ENCODE results near the gene EEF1B2. TPM values are rescaled to one million over a fixed set of nuclear protein-coding genes. Genes with fewer than 3 reads are reported as not detected.
"Not testable (repeated sequence)": the region's sequence is repeated elsewhere in the genome, so short reads cannot be mapped to it uniquely, and the experiment has no call there.

Gene EEF1B2
- total RNA-seq (2014; rRNA removed; shearing (Covaris generic)) = 567 and 666 TPM in 2 replicates

DNA sequence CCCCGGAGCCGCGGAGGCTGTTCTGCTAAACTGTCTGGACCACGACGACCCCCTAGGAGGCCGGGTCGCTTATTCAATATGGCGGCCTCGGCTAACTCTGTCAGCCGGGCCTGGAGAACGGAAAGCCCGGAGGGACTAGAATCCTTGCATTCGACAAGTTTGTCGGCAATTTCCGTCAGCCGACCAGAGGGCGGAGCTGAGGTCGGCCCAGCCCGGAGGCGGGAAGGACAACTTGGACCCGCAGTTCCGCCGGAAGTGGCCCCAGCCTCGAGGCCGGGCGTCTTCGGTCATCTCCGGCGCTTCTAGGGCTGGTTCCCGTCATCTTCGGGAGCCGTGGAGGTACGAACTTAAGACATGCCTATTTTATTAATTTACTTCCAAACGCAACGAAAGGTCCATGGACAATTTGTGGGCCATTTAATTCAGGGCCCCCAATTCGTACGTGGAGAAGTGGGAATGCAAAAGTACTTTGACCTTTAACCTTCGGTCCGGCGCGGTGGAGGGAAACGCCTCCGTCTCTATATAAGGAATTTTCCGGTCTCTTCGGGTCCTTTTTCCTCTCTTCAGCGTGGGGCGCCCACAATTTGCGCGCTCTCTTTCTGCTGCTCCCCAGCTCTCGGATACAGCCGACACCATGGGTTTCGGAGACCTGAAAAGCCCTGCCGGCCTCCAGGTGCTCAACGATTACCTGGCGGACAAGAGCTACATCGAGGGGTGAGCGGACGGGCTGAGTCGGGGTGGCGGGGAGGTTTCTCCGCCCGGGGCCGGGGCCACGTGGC, at the start of gene EEF1B2, which contains the start of gene NDUFS1:
EEF1B2 (plus strand) TSS at position 550 of the 779 bp plus-strand sequence; CDS start at position 635, 85 bp downstream.
NDUFS1 (minus strand) TSS at position 99 of the 779 bp plus-strand sequence. CDS start 5,766 bp downstream, outside the sequence.
- DNase-seq (ENCODE audit: low spot score) = peak; percentile 97

DNA sequence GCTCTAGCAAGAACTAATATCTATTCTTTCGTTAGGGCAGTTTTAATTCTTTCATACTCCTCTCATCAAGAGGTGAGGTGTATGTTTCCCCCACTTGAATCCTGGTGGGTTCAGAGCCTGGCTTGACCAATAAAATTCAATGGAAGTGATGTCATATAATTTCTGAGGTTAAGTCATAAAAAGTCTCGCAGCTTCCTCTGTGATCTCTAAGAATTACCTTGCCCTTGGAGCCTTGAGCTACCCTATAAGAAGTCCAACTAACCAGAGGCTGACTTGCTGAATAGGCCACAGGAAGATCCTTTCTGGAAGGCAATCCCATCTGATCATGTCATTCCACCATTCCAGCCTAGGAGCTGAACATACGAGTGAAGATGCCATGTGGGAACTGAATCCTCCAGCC, 47.6 kb upstream of the EEF1B2 start:
- DNase-seq (ENCODE audit: low spot score) = no peak

DNA sequence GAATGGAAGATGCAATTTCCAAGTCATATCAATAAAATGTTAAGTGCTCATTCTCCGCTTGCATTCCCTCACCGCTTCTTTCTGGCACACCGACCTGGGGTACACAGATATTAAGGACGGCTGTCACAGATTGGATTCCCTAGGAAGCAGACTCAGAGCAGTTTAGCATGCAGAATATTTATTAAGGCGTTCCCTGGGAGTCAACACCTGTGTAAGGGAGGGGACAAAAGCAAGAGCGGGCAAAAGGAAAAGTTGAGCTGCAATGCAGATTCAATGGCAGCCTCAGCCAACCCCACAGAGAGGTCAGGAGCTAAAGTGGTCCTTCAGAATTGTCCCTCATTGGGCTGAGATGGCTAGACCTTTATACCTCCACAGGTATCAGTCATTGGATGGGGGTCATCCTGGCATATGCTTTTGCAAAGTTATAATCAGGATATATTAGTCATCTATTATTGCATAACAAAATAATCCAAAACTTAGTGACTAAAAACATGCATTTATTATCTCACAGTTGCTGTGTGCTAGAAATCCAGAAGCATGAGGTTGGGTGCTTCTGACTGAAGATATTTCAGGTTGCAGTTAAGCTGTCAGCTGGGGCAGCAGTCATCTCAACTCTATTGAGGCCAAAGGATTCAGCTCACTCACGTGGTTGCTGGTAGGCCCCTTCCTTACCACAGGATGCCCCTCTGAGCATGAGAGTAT, 46.7 kb upstream of the EEF1B2 start:
- no peak for DNase-seq (ENCODE audit: low spot score)

DNA sequence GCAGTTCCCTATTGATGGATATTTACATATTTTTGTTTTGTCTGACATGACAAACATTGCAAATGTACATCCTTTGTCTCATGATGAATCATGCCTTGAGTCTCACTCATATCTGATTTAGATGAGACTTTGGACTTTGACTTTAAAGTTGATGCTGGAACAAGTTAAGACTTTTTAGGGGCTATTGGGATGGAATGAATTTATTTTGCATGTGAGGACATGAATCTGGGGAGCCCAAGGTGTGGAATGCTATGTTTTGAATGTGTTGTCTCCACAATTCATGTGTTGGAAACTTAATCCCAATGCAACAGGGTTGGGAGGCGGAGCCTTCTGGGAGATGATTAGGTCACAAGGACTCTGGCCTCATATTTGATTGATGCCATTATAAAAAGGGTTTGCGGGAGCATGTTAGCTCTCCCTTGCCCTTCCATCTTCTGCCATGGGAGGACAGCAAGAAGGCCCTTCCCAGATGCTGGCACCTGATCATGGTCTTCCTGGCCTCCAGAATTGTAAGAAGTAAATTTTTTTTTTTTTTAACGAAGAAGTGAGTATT, 44.6 kb upstream of the EEF1B2 start:
- no peak for DNase-seq (ENCODE audit: low spot score)

DNA sequence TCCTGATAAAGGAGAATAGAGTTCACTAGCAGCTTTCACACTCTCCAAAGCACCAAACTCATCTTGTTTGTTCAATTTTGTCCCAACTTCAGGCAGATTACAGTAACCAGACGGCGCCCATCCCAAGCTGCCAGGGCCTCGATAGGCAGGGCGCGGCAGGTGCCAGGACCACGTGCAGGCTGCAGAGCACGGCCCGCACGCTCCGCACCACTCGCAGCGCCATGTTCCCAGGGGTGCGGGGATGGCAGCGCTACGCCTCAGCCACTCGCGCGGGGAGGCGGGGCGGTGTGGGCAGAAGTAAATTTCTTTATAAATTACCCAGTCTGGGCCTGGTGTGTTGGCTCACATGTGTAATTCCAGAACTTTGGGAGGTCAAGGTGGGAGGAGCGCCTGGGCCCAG, 43.4 kb upstream of the EEF1B2 start:
- DNase-seq (ENCODE audit: low spot score) = no peak

DNA sequence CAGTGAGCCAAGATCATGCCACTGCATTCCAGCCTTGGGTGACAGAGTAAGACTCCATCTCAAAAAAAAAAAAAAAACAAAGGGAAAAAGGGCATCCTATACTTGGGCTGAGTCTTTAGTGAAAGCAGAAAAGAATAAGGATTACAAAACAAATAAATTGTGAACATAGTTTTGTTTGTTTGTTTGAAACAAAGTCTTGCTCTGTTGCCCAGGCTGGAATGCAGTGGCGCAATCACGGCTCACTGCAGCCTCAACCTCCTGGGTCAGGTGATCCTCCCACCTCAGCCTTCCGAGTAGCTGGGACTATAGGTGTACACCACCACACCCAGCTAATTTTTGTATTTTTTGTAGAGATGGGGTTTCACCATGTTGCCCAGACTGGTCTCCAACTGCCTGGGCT, 37.1 kb upstream of the EEF1B2 start:
- DNase-seq (ENCODE audit: low spot score) = not testable (repeated sequence)

DNA sequence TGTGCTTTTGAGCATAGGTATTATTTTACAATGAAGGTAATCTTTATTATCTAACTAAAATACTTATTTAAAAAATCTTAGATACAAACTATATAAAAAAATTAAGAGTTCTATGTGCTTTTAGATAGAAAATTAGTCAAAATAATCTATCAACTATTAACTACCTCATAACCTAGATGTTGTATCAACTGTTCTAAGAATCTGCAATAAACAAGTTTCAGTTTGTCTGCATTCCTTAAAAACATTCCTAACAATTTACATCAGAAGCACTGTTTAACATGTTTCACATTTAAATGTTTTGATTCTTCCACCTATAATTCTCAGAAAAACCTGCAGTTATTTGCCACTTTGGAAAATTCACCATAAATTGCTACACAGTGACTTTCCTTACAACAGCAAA, 33.8 kb upstream of the EEF1B2 start:
- DNase-seq (ENCODE audit: low spot score) = no peak

DNA sequence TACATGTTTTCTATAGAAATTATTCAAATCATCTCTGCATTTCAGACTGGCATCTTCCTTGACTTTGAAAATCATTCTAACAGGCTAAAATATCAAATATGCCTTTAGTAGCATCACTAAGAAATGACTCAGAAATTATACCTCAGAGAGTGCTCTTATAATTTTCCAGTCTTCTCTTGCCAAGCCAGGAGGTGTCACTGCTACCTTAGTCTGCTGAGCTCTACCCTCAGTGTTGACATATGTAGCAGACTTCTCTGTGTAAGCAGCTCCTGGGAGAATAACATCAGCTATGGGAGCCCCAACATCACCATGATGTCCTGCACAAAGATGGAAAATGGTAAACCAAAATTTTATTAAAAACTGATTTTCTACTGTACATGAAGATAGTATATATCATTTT, 32.0 kb upstream of the EEF1B2 start:
- no peak for DNase-seq (ENCODE audit: low spot score)

DNA sequence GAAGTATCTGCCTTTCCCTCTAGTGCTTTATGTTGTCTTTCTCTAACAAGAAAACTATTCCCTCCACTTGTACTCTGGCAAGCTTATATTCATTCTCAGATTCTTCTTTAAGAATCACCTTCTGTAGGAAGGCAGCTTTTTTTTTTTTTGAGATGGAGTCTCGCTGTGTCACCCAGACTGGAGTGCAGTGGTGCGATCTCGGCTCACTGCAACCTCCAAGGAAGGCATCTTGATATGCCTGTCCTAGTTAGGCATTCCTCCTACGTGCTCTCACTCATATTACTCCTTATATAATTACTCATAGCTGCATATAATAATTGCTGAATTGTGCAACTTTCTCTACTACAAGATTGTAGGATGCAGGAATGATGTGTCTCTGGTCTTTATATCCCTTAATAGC, 16.2 kb upstream of the EEF1B2 start:
- no peak for DNase-seq (ENCODE audit: low spot score)

DNA sequence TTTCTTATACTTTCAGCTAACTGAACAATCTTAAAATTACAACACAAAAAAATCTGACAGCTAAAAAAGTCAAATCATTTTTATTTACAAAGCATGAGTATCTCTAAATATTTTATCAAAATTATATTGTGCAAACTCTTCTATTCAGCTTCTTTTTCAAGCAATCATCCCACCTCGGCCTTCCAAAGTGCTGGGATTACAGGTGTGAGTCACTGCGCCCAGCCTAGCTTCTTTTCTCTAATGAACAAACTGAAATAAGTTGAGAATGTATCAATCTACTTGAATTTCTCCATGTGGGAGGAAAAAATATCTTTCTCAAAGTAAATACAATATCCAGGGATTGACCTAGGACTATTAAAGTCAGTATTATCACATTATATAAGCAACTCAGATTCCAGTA, 15.3 kb upstream of the EEF1B2 start:
- no peak for DNase-seq (ENCODE audit: low spot score)

DNA sequence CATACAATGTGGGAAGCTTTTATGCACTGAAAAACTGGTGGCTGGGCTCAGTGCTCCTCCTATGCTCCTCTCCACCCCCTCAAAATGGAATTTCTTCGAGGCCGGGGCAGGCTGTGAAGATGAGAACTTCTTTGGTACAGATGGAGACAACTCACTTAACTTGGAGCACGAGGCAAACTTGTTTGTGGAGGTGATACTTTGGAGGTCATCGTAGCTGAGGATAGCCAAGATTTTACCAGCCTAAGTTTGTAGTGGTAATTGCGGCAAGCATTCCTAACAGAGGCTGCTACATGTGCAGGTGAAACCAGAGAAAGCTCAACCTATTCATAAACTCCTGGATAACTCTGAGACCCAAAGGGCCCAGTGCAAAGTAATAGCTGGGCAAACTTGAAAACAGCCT, 14.0 kb upstream of the EEF1B2 start:
- DNase-seq (ENCODE audit: low spot score) = no peak

DNA sequence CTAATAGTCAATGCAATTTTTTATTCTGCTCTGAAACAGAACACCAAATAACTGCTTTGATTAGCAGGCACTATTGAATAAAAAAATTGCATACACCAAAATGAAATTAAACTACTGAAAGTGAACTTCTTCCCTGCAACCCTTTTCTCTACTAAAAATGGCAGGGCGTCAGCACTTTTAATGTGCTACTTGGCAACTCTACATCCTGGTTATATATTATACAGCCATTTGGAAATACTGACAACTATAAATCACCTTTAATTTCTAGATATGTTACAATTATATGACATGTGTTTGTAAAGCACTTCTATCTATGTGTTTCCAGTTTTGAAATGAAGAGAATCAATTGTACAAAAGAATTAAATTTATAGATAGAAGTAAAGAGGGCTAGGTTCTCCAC, 10.4 kb upstream of the EEF1B2 start:
- no peak for DNase-seq (ENCODE audit: low spot score)

DNA sequence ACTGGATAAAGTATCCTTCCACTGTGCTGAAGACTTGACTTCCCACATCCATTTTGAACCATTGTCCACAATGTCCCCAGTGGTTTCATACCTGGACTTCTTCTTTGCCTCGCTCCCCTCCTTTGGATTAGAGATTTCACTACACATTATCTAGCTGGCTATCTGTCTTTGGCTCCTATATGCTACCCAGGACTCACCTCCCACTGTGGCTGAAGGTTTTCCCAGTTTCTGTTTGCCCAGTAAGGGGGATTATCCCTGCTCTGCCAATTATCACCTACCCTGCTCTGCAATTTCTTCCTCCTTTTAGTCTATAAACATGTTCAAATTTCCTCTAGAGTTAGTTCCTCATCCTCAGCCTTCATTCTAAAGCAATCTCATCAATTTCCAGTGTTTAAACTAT, 9.5 kb upstream of the EEF1B2 start:
- no peak for DNase-seq (ENCODE audit: low spot score)

DNA sequence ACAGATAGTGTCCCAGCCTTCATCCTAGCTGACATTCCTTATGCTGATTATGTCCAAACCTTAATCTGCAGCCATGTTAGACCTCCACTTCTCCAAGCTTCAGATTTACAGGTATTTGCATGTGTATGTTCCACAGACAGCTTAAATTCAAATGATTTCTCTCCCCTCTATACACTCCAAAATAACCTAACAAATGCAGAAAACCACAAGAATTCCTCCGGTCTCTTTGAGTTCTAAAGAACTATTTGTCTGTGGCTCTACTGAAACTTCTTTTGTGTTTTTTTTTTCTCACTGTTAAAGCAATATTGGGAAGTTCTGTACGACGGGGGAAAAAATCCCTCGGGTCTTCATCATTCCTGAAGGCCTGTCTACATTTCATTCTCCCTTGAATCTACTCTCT, 9.1 kb upstream of the EEF1B2 start:
- no peak for DNase-seq (ENCODE audit: low spot score)

DNA sequence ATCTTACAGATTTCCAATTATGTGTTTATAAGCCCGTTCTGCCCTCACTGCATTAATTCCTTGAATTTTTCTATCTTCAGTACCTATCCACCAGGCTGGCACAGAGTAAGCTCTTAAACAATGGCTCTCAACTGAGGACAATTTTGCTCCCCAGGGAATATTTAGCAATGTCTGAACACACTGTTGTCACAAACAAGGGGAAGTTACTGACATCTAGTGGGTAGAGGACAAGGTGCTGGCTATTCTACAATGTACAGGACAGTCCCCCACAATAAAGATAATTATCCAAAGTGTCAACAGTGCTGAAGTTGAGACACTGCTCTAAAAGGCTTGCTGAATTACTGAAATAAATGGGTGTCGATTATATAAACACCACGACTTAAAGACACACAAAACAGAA, 5.5 kb upstream of the EEF1B2 start:
- DNase-seq (ENCODE audit: low spot score) = peak; percentile 19

DNA sequence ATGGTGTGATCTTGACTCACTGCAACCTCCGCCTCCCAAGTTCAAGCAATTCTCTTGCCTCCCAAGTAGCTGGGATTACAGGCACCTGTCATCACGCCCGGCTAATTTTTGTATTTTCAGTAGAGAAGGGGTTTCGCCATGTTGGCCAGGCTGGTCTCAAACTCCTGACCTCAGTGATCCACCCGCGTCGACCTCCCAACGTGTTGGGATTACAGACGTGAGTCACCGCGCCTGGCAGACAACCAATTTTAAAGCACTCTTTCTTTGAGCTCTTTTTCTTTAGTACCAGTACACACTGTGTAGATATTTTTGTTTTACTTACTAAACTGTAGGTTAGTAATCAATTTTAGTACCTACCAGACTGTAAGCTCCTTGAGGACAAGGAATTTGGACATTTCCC, 2.7 kb upstream of the EEF1B2 start:
- DNase-seq (ENCODE audit: low spot score) = not testable (repeated sequence)

DNA sequence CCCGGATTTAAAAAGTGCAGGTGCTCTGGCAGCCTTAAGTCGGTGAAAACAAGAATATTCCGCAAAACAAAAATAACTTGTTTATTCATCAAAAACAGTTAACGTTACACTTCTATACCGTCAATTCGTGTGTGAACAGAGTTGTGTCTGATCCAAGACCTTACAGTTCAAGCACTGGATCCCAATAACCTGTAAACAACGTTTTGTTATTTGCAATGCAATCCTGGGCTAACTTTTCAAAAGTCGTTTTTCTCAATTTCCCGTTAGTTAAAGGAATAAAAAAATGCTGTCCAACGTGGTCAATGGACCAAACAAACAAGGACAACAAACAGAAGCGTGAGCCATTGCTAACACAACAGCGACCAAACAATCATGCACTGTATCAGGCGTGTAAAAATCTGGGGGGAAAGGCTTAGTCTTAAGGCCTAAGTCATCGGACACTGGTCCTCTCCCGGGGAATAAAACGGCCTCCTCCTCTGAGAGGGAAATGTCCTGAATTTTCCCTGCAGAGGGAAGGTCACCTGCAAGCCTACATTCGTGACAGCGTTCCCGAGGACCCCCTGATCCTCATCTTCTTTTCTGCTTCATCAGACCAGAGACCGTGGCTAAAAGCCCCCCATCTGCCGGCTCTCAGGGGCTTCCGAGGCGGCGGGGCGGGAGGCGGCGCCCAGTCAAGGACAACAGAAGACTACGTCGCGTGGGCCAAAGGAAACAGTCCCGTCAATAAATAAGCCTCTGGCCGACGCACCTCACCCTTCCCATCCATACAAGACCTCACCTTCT, 941 bp upstream of the EEF1B2 start:
- peak; percentile 36 for DNase-seq (ENCODE audit: low spot score)

DNA sequence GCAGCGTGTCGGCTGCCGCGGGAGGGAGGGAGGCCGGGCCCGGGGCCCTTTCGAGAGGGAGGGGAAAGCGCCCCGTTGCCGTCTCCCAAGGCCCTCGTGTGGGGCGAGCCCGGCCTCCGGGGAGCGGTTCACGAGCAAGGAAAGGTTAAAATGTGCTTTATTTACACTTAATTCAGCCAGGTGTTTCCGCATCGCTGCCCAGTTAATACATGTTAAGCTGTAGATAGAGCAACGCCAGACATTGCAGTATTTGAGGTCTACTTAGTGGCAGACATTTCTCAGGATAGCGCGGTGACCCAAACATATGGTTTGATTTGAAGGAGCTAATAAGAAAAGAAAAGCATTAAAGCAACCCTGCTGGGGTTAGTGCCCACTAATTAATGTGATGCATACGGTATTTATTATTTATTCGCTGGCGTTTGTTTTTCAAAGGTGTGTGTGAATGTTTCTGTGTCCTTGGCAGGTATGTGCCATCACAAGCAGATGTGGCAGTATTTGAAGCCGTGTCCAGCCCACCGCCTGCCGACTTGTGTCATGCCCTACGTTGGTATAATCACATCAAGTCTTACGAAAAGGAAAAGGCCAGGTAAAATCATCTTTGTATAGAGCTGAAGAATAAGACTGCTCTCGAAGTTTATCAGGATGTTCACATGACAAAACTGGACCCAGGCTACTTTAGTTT, 571 bp downstream of the EEF1B2 start:
- no peak for DNase-seq (ENCODE audit: low spot score)

DNA sequence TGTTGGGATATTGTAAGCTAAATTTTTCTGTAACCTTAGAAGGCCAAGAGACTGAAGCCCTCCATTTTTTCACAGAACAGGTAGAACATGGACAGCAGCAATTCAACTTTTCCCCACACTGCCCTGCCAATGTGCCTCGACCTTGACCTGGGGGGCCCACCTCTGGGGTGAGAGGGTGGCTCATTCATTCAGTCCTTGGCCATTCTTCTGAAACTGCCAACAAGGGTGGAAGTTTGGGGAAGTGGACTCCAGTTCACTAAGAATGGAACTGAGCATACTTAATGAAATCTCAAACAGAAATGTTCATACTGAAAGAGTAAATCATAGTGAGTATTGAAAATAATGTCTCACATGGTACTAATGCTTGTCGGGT, 1.1 kb downstream of the EEF1B2 start:
- no peak for DNase-seq (ENCODE audit: low spot score)

DNA sequence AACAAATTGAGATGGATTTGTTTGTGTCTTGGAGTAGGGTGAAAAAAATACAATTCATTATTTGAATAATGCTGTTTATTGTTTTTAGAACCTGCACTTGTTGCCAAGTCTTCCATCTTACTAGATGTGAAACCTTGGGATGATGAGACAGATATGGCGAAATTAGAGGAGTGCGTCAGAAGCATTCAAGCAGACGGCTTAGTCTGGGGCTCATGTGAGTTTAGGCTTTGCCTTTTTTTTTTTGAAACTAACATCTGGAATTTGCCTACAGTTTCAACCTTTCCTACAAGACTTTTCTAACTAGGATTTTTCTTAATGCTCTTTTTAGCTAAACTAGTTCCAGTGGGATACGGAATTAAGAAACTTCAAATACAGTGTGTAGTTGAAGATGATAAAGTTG, 2.7 kb downstream of the EEF1B2 start:
- DNase-seq (ENCODE audit: low spot score) = not testable (repeated sequence)

DNA sequence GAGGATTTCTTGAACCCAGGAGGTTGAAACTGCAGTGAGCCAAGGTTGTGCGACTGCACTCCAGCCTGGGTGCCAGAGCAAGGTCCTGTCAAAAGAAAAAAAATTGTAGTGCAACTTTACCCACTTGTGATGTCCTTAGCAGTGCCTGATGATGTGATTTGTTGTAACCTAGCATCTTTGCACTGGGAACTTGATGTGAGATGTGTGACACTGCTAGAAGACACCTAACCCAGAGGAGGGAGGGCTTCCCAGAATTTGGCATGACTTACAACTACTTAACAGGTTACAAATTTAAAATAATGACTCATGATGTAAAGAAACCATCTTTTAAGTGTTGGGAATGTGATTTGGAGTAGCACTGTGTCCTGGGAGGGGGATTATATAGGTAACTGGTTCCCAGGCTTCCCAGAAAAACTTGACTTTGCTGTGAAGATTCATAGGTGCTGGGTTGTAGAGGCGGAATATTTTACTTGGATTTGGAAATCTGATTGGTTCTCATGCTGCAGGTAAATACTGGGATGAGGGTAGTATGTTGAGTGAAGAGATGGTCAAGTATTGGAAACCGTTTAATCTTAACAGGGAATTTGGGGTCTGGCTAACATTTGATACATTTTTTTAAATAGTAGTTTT, 3.7 kb downstream of the EEF1B2 start:
- no peak for DNase-seq (ENCODE audit: low spot score)

All from HT-29 (cell line).